Mesenchymal stem cell (in vitro differentiated cells and primary cell): ENCODE data around the gene SYNPR.

Source experiments
- DNase-seq: peaks from one replicate; pipeline ENCODE4 v3.0.0-alpha.2; 2013
- H2AFZ ChIP-seq: one replicate; pipeline ENCODE4 v1.6.1; 2013; ENCODE audit warnings: low read depth, mild to moderate bottlenecking, control low read depth, inconsistent platforms, low read length, moderate library complexity
- H2AK5ac ChIP-seq: 2 replicates; pipeline ENCODE4 v1.6.1; 2013; ENCODE audit warnings: low read length, moderate library complexity, mild to moderate bottlenecking, inconsistent platforms; ENCODE audit not compliant: severe bottlenecking
- H2BK120ac ChIP-seq: one replicate; pipeline ENCODE4 v1.6.1; 2013; ENCODE audit warnings: low read depth, mild to moderate bottlenecking, inconsistent platforms, low read length, moderate library complexity
- H2BK12ac ChIP-seq, 2 experiments: one replicate each; pipeline ENCODE4 v1.6.1; 2013; ENCODE audit warnings: inconsistent platforms in 2 of 2, low read length in 2 of 2, mild to moderate bottlenecking in 2 of 2, moderate library complexity in 2 of 2, control low read depth in 1 of 2
- H2BK15ac ChIP-seq: one replicate; pipeline ENCODE4 v1.6.1; 2013; ENCODE audit warnings: mild to moderate bottlenecking, low read depth, inconsistent platforms; ENCODE audit not compliant: poor library complexity, severe bottlenecking
- H2BK5ac ChIP-seq: 2 replicates; pipeline ENCODE4 v1.6.1; 2013; ENCODE audit warnings: low read depth, mild to moderate bottlenecking, low read length, control low read depth, inconsistent platforms; ENCODE audit not compliant: poor library complexity, severe bottlenecking
- H3K14ac ChIP-seq, 2 experiments: one replicate each; pipeline ENCODE4 v1.6.1; 2013; ENCODE audit warnings: inconsistent platforms in 2 of 2, low read length in 2 of 2, control low read depth in 1 of 2, mild to moderate bottlenecking in 1 of 2, moderate library complexity in 1 of 2
- H3K18ac ChIP-seq, 2 experiments: one replicate each; pipeline ENCODE4 v1.6.1; 2013; ENCODE audit warnings: inconsistent platforms in 2 of 2, low read length in 2 of 2, control low read depth in 1 of 2, low read depth in 1 of 2, mild to moderate bottlenecking in 1 of 2
- H3K23ac ChIP-seq, 2 experiments: one replicate each; pipeline ENCODE4 v1.6.1; 2013; ENCODE audit warnings: inconsistent platforms in 2 of 2, low read length in 2 of 2, mild to moderate bottlenecking in 2 of 2, moderate library complexity in 2 of 2, control low read depth in 1 of 2
- H3K27ac ChIP-seq: 2 replicates; pipeline ENCODE4 v1.5.1; 2013; ENCODE audit warnings: mild to moderate bottlenecking, moderate library complexity, low read length, control low read depth, inconsistent platforms; ENCODE audit not compliant: poor library complexity, severe bottlenecking
- H3K27me3 ChIP-seq, 2 experiments: 2 replicates each; pipeline versions ENCODE4 v1.6.1 to v1.7.0; 2013; ENCODE audit warnings: low read length in 2 of 2, mild to moderate bottlenecking in 2 of 2, moderate library complexity in 2 of 2, control low read depth in 1 of 2, inconsistent platforms in 1 of 2; ENCODE audit not compliant: control insufficient read depth in 1 of 2, insufficient read depth in 1 of 2
- H3K36me3 ChIP-seq, 2 experiments: 2 replicates each; pipeline versions ENCODE4 v1.6.1 to v1.7.0; 2013; ENCODE audit warnings: low read length in 2 of 2, control low read depth in 1 of 2, inconsistent platforms in 1 of 2, low read depth in 1 of 2, mild to moderate bottlenecking in 1 of 2; ENCODE audit not compliant: insufficient read depth in 2 of 2, control insufficient read depth in 1 of 2
- H3K4ac ChIP-seq, 2 experiments: one replicate each; pipeline ENCODE4 v1.6.1; 2013; ENCODE audit warnings: inconsistent platforms in 2 of 2, low read length in 2 of 2, mild to moderate bottlenecking in 2 of 2, moderate library complexity in 2 of 2, control low read depth in 1 of 2, low read depth in 1 of 2
- H3K4me1 ChIP-seq: 2 replicates; pipeline ENCODE4 v1.6.1; 2013; ENCODE audit warnings: low read depth, low read length, control low read depth; ENCODE audit not compliant: control insufficient read depth, insufficient read depth
- H3K4me2 ChIP-seq: 2 replicates; pipeline ENCODE4 v1.6.1; 2013; ENCODE audit warnings: low read length, mild to moderate bottlenecking, inconsistent platforms; ENCODE audit not compliant: poor library complexity, severe bottlenecking
- H3K4me3 ChIP-seq, 2 experiments: 2 replicates each; pipeline versions ENCODE4 v1.5.1 to v1.7.0; 2013; ENCODE audit warnings: low read length in 2 of 2, mild to moderate bottlenecking in 2 of 2, control low read depth in 1 of 2, low read depth in 1 of 2; ENCODE audit not compliant: insufficient read depth in 1 of 2
- H3K79me1 ChIP-seq: replicated peaks from 2 replicates; pipeline ENCODE4 v1.6.1; 2013; ENCODE audit warnings: mild to moderate bottlenecking, control low read depth, low read length, inconsistent platforms; ENCODE audit not compliant: poor library complexity, severe bottlenecking
- H3K9ac ChIP-seq: 2 replicates; pipeline ENCODE4 v1.7.0; 2013; ENCODE audit warnings: mild to moderate bottlenecking, low read length, moderate library complexity
- H3K9me3 ChIP-seq: 2 replicates; pipeline ENCODE4 v1.7.0; 2013; ENCODE audit warnings: mild to moderate bottlenecking, low read length; ENCODE audit not compliant: control insufficient read depth
- H4K8ac ChIP-seq: one replicate; pipeline ENCODE4 v1.6.1; 2013; ENCODE audit warnings: inconsistent platforms, mild to moderate bottlenecking, low read length, moderate library complexity
- H4K91ac ChIP-seq: one replicate; pipeline ENCODE4 v1.6.1; 2013; ENCODE audit warnings: mild to moderate bottlenecking, low read length, inconsistent platforms
- WGBS: methylation state at CpG from one replicate; pipeline ENCODE4 v1.1.7; 2013; ENCODE audit warnings: mixed read lengths; 5-methylcytosine and 5-hydroxymethylcytosine counted together

SYNPR gene

GRCh38 chr3:63562323-63562722, 284.2 kb downstream of the SYNPR start:
- no peak overlapping the region for H4K91ac ChIP-seq
- H4K8ac ChIP-seq: no peak overlapping the region
- no peak overlapping the region for H2BK5ac ChIP-seq
- H3K9me3 ChIP-seq: no peaks in the 10 kb centered on the region
- H3K4me1 ChIP-seq: no peaks in the 10 kb centered on the region
- no peaks in the 10 kb centered on the region for H3K79me1 ChIP-seq
- H3K27me3 ChIP-seq: no peaks in the 10 kb centered on the region
- no peak overlapping the region for H3K4ac ChIP-seq
- H3K4me2 ChIP-seq: no peak overlapping the region
- no peak overlapping the region for H2BK15ac ChIP-seq
- H3K36me3 ChIP-seq: no peaks in the 10 kb centered on the region
- H3K27ac ChIP-seq: no peak overlapping the region
- no peak overlapping the region for H2BK120ac ChIP-seq
- WGBS: 10% methylated on average over 2 of the region's 4 CpGs
- DNase-seq: no peak
- no peak overlapping the region for H3K18ac ChIP-seq
- H2AK5ac ChIP-seq: no peak overlapping the region
- H2AFZ ChIP-seq: no peak overlapping the region
- no peak overlapping the region for H3K4me3 ChIP-seq
- no peak overlapping the region for H3K23ac ChIP-seq
- no peak overlapping the region for H3K14ac ChIP-seq
- H2BK12ac ChIP-seq: no peak overlapping the region
- no peak overlapping the region for H3K9ac ChIP-seq

DNA sequence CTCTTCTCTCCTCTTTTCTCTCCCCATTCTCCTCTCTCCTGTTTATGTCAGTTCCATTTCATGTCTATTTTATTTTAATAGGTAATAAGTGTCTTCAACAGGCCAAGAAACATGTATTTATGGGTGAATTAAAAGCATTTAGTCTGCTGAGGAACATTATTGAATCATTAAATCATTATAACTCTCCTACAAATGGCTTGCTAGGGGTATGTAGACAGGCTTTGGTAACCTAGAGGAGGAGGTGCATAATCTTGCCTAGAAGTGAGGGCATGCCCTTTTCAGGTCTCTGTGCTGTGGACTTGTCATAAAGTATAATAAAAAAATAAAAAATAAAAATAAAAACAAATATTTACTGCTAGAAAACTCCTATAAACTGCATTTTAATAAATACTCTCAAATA, 285.5 kb downstream of the SYNPR start:
- H4K8ac ChIP-seq: no peak overlapping the region

DNA sequence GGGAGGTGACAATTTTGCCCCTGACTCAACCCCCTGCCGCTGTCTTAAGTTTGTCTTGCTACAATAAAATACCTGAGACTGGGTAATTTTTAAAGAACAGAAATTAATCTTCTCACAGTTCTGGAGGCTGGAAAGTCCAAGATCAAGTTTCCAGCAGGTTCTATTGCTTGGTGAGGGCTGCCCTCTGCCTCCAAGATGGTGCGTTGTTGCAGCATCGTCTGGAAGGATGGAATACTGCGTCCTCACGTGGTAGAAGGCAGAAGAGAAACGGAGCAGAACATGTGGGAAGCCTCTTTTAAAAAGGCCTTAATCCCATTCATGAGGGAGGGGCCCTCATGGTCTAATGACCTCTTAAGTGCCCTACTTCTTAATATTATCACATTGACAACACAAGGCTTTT, 287.1 kb downstream of the SYNPR start:
- H2BK12ac ChIP-seq: no peak overlapping the region
- H2BK120ac ChIP-seq: no peak overlapping the region
- H3K79me1 ChIP-seq: no peaks in the 10 kb centered on the region
- no peak overlapping the region for H2BK15ac ChIP-seq
- no peaks in the 10 kb centered on the region for H3K4me1 ChIP-seq
- H4K8ac ChIP-seq: no peak overlapping the region
- H3K27me3 ChIP-seq: no peaks in the 10 kb centered on the region
- no peak overlapping the region for H4K91ac ChIP-seq
- H3K23ac ChIP-seq: no peak overlapping the region
- no peak overlapping the region for H3K14ac ChIP-seq
- H3K4me3 ChIP-seq: no peak overlapping the region
- H2AFZ ChIP-seq: no peak overlapping the region
- H3K27ac ChIP-seq: no peak overlapping the region
- no peak for DNase-seq
- no peak overlapping the region for H3K4ac ChIP-seq
- no peak overlapping the region for H3K9ac ChIP-seq
- H2AK5ac ChIP-seq: no peak overlapping the region
- no peak overlapping the region for H3K18ac ChIP-seq
- WGBS: 60% methylated on average over 5 of the region's 6 CpGs
- H2BK5ac ChIP-seq: no peak overlapping the region
- no peaks in the 10 kb centered on the region for H3K9me3 ChIP-seq
- H3K4me2 ChIP-seq: no peak overlapping the region
- H3K36me3 ChIP-seq: no peaks in the 10 kb centered on the region

More for the DNA sequence above, 285.5 kb downstream of the SYNPR start:
- no peak overlapping the region for H3K9ac ChIP-seq
- H3K14ac ChIP-seq: no peak overlapping the region
- no peaks in the 10 kb centered on the region for H3K9me3 ChIP-seq
- no peak overlapping the region for H3K4me2 ChIP-seq
- no peaks in the 10 kb centered on the region for H3K4me1 ChIP-seq
- H3K79me1 ChIP-seq: no peaks in the 10 kb centered on the region
- H3K18ac ChIP-seq: no peak overlapping the region
- DNase-seq: no peak
- no peak overlapping the region for H2BK15ac ChIP-seq
- H3K27ac ChIP-seq: no peak overlapping the region
- H3K4ac ChIP-seq: no peak overlapping the region
- H4K91ac ChIP-seq: no peak overlapping the region
- H2BK12ac ChIP-seq: no peak overlapping the region
- no peaks in the 10 kb centered on the region for H3K36me3 ChIP-seq
- no peak overlapping the region for H3K23ac ChIP-seq
- no peak overlapping the region for H2AFZ ChIP-seq
- H3K4me3 ChIP-seq: no peak overlapping the region
- H2AK5ac ChIP-seq: no peak overlapping the region
- no peak overlapping the region for H2BK120ac ChIP-seq
- H3K27me3 ChIP-seq: no peaks in the 10 kb centered on the region
- no peak overlapping the region for H2BK5ac ChIP-seq

DNA sequence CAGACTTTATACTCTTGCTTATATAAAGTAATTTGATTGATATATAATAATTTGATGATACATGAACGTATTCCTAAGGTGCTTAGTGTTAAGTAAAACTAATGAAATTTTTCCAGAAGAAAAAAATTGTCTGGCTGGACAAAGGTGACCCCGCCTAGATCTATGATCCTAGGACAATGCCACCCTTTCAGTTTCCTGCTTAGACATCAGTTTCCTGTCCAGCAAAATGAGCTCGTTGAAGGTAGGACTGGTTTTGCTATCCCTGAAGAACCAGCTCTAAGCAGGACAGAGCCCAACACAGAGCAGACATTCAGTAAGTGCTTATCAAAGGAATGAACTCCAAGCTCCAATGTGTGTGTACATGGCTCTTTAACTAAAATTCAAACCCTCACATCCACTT, 293.6 kb downstream of the SYNPR start:
- Histone ChIP-seq H2BK5ac (no peak overlapping the region), H3K4me3 (no peak overlapping the region), H3K79me1 (no peaks in the 10 kb centered on the region), H3K27ac (no peak overlapping the region), H2BK12ac (no peak overlapping the region), H4K8ac (no peak overlapping the region), H3K14ac (no peak overlapping the region), H3K4me2 (no peak overlapping the region), H2AK5ac (no peak overlapping the region), H3K9ac (no peak overlapping the region), H2BK120ac (no peak overlapping the region), H2AFZ (no peak overlapping the region), H3K36me3 (no peaks in the 10 kb centered on the region), H3K18ac (no peak overlapping the region), H3K23ac (no peak overlapping the region), H3K9me3 (no peaks in the 10 kb centered on the region), H3K27me3 (no peaks in the 10 kb centered on the region), H3K4ac (no peak overlapping the region), H4K91ac (no peak overlapping the region), H2BK15ac (no peak overlapping the region), H3K4me1 (no peaks in the 10 kb centered on the region)
- no peak for DNase-seq
- WGBS: 56% methylated on average over 2 of the region's 3 CpGs
